Measurements from ENCODE around the gene EFCAB8.

The EFCAB8 gene

DNA sequence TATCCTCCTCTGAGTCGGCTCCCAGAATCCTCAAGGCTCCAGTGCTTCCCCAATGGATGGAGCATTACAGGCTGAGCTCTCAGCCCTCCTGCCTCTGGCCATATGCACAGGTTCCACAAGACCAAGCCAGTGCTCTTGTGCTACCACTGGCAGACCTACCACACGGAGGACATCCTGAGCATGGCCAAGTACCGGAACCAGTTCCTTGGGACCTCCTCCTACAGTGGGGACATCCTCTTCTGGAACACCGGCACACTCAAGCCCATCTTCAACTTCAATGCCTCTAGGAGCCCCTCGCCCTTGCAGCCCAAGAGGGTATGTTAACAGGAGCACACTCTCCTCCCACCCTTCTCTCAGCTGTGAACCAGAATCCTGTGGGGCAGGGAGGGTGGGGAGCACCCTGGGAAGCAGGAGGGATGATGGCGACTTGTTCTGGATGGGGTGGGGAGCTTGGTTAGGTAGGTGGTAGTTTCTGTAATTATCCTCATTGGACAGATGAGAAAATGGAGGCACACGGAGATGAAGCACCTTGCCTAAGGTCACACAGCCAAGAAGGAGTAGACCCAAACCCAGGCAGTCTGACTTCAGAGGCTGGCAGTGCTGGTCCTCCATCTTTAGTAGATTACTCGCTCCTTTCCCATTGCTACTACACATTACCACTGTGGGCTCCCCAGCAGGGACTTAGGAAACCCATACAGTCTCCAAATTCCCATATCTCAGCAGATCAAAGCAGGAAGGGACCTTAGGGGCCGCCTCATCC is 58.6 kb downstream of the EFCAB8 start:
- no peak for TF ChIP-seq CTCF (IDR thresholded peaks at IDR 0.05; ENCODE audit: low read depth, low read length)
- no peak overlapping the region for H3K4me3 ChIP-seq (replicated peaks in 1 of 2; ENCODE audit: low read depth in 2 of 2, low read length in 2 of 2)
- DNase-seq (ENCODE audit: low read depth in 2 of 2), result no peak

DNA sequence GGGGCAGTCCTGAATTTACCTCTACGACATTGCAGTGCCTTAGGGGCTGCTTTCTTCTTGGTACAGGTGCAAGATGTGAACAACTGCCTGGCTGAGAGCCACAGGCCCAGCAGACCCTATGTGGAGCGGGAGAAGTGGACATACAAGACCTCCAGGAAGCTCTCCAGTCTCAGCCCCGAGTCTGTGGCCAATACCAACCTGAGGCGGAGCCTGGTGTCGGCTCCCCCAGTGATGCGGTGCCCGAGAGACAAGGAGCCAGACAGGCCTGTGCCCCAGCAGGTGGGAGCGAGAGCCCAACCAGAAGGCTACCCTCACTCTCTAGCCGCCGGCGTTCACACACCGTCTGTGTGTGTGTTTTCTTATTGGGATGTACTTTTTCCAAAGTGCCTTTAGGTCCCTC is 59.6 kb downstream of the EFCAB8 start:
- TF ChIP-seq CTCF (IDR thresholded peaks at IDR 0.05; ENCODE audit: low read depth, low read length), result no peak
- H3K4me3 ChIP-seq (replicated peaks in 1 of 2; ENCODE audit: low read depth in 2 of 2, low read length in 2 of 2), result no peak overlapping the region
- no peak for DNase-seq (ENCODE audit: low read depth in 2 of 2)

DNA sequence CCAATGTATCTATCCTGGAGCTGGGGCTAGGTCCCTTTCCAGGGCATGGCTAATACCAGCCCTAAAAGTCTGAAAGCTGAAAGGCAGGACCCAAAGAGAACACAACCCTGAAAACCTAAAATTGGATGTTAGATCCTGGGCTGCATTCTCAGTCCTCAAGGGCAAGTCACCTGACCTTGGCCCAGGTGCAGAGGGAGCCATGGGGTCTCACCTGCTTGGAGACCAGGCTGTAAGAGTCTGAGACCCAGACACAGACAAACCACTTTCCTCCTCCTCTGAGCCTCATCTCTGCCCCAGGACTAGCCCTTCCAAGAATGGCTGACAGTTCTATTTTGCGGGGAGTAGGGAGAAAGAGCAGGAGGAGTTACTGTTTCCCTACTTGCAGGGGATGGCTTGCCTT is 60.0 kb downstream of the EFCAB8 start:
- no peak overlapping the region for H3K4me3 ChIP-seq (replicated peaks in 1 of 2; ENCODE audit: low read depth in 2 of 2, low read length in 2 of 2)
- no peak for TF ChIP-seq CTCF (IDR thresholded peaks at IDR 0.05; ENCODE audit: low read depth, low read length)
- DNase-seq (ENCODE audit: low read depth in 2 of 2), result no peak

GRCh38 chr20:32920066-32920465 is 61.3 kb downstream of the EFCAB8 start:
- no peak for DNase-seq (ENCODE audit: low read depth in 2 of 2)
- H3K4me3 ChIP-seq (replicated peaks in 1 of 2; ENCODE audit: low read depth in 2 of 2, low read length in 2 of 2), result no peak overlapping the region
- no peak for TF ChIP-seq CTCF (IDR thresholded peaks at IDR 0.05; ENCODE audit: low read depth, low read length)

DNA sequence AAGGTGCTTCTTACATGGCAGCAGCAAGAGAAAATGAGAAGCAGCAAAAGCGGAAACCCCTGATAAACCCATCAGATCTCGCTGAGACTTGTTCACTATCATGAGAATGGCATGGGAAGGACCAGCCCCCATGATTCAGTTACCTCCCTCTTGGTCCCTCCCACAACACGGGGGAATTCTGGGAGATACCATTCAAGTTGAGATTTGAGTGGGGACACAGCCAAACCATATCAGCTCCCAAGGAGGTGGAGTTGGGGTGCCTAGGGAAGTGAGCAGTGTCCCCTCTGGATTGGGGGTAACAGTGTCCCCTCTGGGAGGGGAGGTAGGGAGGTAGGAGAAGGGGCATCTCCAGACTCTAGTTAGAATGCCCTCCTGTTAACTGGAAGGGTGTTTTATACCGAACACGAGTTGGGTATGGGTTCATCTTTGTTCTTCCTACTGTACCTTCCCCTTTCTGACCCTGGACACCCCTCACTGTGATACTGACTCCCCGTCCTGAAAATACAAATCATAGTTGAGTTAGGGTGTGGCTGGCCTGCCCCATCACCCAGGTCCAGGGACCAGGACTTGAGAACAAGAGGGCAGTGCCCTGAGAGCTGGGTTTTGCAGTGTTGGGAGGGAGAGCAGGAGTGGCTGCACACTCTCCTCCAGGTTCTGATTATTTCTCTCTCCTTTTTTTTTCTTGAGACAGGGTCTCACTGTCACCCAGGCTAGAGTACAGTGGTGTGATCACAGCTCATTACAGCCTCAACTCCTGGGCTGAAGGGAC is 62.0 kb downstream of the EFCAB8 start:
- TF ChIP-seq CTCF (IDR thresholded peaks at IDR 0.05; ENCODE audit: low read depth, low read length), result no peak
- no peak overlapping the region for H3K4me3 ChIP-seq (replicated peaks in 1 of 2; ENCODE audit: low read depth in 2 of 2, low read length in 2 of 2)
- no peak for DNase-seq (ENCODE audit: low read depth in 2 of 2)

- H3K4me3 ChIP-seq (replicated peaks in 1 of 2; ENCODE audit: low read depth in 2 of 2, low read length in 2 of 2), result no peak overlapping the region
- no peak for TF ChIP-seq CTCF (IDR thresholded peaks at IDR 0.05; ENCODE audit: low read depth, low read length)
These were observed 63.7 kb downstream of the EFCAB8 start for GRCh38 chr20:32922466-32922865.

More at GRCh38 chr20:32922466-32922865, 63.7 kb downstream of the EFCAB8 start:
- no peak for DNase-seq (ENCODE audit: low read depth in 2 of 2)
